Measurements from ENCODE around the gene TMEM229B. TPM values are rescaled to one million over a fixed set of nuclear protein-coding genes. Genes with fewer than 3 reads are reported as not detected.

Gene TMEM229B
- polyA plus RNA-seq, 1 of the 3 experiments (the other 2 are of a cell fraction) = 0.16 TPM

DNA sequence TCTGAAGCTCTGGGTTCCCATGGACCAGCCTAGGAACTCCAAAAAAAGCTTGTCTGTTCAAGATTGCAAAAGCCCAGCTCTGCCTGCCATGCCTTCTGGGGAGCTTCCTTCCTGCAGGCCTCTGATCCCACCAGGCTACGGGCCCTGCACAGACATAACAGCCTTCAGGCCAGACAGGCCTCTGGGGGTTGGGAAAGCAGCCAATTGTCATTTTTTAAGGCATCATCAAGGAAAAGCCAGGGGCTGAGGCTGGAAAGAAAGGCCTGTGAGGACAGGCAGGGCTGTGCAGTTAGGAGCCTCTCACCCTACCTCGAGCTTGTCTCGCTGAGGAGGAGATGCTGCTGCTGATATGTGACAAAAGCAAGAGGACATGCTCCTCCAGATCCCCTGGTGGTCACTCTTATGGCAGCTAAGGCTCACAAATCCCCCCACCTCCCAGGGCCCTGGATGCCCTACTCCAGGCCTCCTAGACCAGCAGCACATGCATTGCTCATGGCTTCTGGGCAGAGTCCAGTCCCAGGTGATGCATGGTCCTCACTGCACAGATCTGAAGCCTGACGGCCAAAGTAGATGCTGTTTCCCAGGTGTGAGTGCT lies 2.9 kb downstream of the TMEM229B start:
- Histone ChIP-seq H3K9ac (no peak overlapping the region), H3K4me2 (no peak overlapping the region), H3K9me3 (no peaks in the 10 kb centered on the region), H3K4me1 (ENCODE audit: control insufficient read depth in 1 of 2, insufficient read depth in 2 of 2, low read depth in 1 of 2, low read length in 1 of 2) (peaks cover 0 to 9% of the 10 kb centered on the region in 2 experiments; a peak in 1 of 4 replicates), H3F3A (replicated peaks; ENCODE audit: insufficient read depth) (no peaks in the 10 kb centered on the region), H3K79me2 (ENCODE audit: insufficient read depth) (no peaks in the 10 kb centered on the region), H3K9me2 (no peaks in the 10 kb centered on the region), H3K27me3 (ENCODE audit: insufficient read depth) (no peaks in the 10 kb centered on the region; the same call in 1 of the 2 replicates), H3K4me3 (ENCODE audit: low read depth in 2 of 2, low read length in 1 of 2) (no peak overlapping the region), H3K27ac (ENCODE audit: low read depth in 2 of 2, low read length in 1 of 2) (no peak overlapping the region), H2AFZ (ENCODE audit: low read depth) (no peak overlapping the region), H3K36me3 (replicated peaks in 1 of 2; ENCODE audit: control insufficient read depth in 1 of 2, insufficient read depth in 2 of 2, low read length in 1 of 2) (no peaks in the 10 kb centered on the region), H4K20me1 (ENCODE audit: insufficient read depth) (no peaks in the 10 kb centered on the region)
- no peak for DNase-seq
- 86% methylated on average over 4 of the region's 4 CpGs for WGBS (ENCODE audit: low lambda C conversion rate)
- CTCF ChIA-PET = interaction anchor here (0.6 to 1.0 kb wide), 3 partner anchors 14 to 41 kb away, joined by 3 to 4 read pairs (median 3); no protein-coding TSS in a partner anchor
- no peak for TF ChIP-seq NRF1 (IDR thresholded peaks at IDR 0.05; ENCODE audit: low read depth, low read length)
- no peak for TF ChIP-seq GABPA (IDR thresholded peaks at IDR 0.05; ENCODE audit: low read depth)
- POLR2A ChIA-PET = no interaction called here

DNA sequence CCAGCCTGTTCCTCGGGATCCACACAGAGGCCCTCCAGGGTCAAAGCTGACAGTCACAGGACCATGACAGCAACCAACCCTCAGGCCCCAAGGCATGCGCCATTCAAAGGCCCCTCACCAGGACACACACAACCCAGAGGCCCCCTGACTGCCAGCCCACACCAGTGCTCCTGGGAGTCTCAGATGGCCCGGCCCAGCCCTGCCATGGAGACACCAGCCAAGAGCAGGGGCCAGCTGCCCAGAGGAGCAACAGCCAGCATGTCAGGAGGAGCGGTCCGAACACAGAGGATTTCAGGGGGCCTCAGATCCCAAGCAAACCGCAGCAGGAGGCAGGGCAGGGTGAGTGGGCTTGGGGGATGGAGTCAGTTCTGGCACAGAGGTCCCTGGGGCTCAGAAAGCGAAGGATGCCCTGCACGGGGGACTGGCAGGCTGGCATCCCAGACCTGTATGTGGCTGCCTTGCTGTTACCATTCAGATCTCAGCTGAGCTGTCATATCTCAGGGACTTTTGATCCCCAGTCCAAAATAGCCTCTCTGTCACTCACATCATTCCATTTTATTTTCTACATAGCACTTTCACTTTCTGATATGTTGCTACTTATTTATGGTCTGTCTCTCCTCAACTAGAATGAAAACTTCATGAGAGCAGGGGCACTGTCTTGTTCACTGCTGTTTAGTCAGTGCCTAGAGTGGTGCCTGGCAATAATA lies 4.8 kb downstream of the TMEM229B start:
- H3K79me2 ChIP-seq (ENCODE audit: insufficient read depth) = no peaks in the 10 kb centered on the region
- H3K36me3 ChIP-seq (replicated peaks in 1 of 2; ENCODE audit: control insufficient read depth in 1 of 2, insufficient read depth in 2 of 2, low read length in 1 of 2) = no peaks in the 10 kb centered on the region
- no peaks in the 10 kb centered on the region for H3K9me3 ChIP-seq
- 78% methylated on average over 8 of the region's 8 CpGs for WGBS (ENCODE audit: low lambda C conversion rate)
- no peaks in the 10 kb centered on the region for H4K20me1 ChIP-seq (ENCODE audit: insufficient read depth)
- no peak overlapping the region for H3K9ac ChIP-seq
- H3K4me3 ChIP-seq (ENCODE audit: low read depth in 2 of 2, low read length in 1 of 2) = no peak overlapping the region
- POLR2A ChIA-PET = no interaction called here
- H2AFZ ChIP-seq (ENCODE audit: low read depth) = no peak overlapping the region
- no peaks in the 10 kb centered on the region for H3F3A ChIP-seq (replicated peaks; ENCODE audit: insufficient read depth)
- TF ChIP-seq IRF3 (IDR thresholded peaks at IDR 0.05; ENCODE audit: low read depth, low read length) (no peak), GABPA (IDR thresholded peaks at IDR 0.05; ENCODE audit: low read depth) (no peak), CHD2 (IDR thresholded peaks at IDR 0.05; ENCODE audit: low read length, partially characterized antibody) (no peak), EZH2phosphoT487 (IDR thresholded peaks at IDR 0.05; ENCODE audit: borderline replicate concordance, low read depth) (no peak), JUND (IDR thresholded peaks at IDR 0.05) (no peak), TCF12 (IDR thresholded peaks at IDR 0.05) (no peak), ELF1 (IDR thresholded peaks at IDR 0.05) (no peak), RAD21 (IDR thresholded peaks at IDR 0.05; ENCODE audit: low read length) (no peak), RXRA (IDR thresholded peaks at IDR 0.05; ENCODE audit: borderline replicate concordance, low read depth) (no peak)
- TF ChIP-seq, protein P1, sequence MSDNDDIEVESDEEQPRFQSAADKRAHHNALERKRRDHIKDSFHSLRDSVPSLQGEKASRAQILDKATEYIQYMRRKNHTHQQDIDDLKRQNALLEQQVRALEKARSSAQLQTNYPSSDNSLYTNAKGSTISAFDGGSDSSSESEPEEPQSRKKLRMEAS (IDR thresholded peaks at IDR 0.05; ENCODE audit: low read depth) = no peak
- no peak overlapping the region for H3K4me2 ChIP-seq
- H3K4me1 ChIP-seq (ENCODE audit: control insufficient read depth in 1 of 2, insufficient read depth in 2 of 2, low read depth in 1 of 2, low read length in 1 of 2) = peaks cover 0 to 15% of the 10 kb centered on the region in 2 experiments; a peak in 1 of 4 replicates
- DNase-seq = no peak
- CTCF ChIA-PET = interaction anchor here (0.9 to 1.2 kb wide), 2 partner anchors 43 to 57 kb away, joined by 3 read pairs; no protein-coding TSS in a partner anchor
- H3K27me3 ChIP-seq (ENCODE audit: insufficient read depth) = no peaks in the 10 kb centered on the region
- H3K9me2 ChIP-seq = no peaks in the 10 kb centered on the region
- no peak overlapping the region for H3K27ac ChIP-seq (ENCODE audit: low read depth in 2 of 2, low read length in 1 of 2)

All from SK-N-SH (cell line).